Stimulated activated CD8-positive, alpha-beta memory T cell treated with anti-CD3 and anti-CD28 coated beads, Interleukin-15, amount 100 ng/mL, for 24 hours (primary cell): ENCODE data around the gene IGBP1.
"Not testable (repeated sequence)": the region's sequence is repeated elsewhere in the genome, so short reads cannot be mapped to it uniquely, and the experiment has no call there.

Experiments used
- DNase-seq: peaks from one replicate; pipeline ENCODE4 v3.0.0-alpha.2; 2020; ENCODE audit warnings: low read depth

Gene IGBP1

GRCh38 chrX:70133303-70134115 is at the start of gene IGBP1:
Gene IGBP1 (plus strand): TSS chrX:70133447. CDS start chrX:70133948, 501 bp downstream.
- DNase-seq, result peak; percentile 26

GRCh38 chrX:70084592-70085240 is 48.5 kb upstream of the IGBP1 start:
- no peak for DNase-seq

GRCh38 chrX:70087857-70088630 is 45.2 kb upstream of the IGBP1 start:
- DNase-seq, result no peak

- no peak for DNase-seq
Measured at GRCh38 chrX:70088751-70089150, 44.5 kb upstream of the IGBP1 start.

- no peak for DNase-seq
Measured at GRCh38 chrX:70089604-70090297, 43.5 kb upstream of the IGBP1 start.

GRCh38 chrX:70092247-70092646 is 41.0 kb upstream of the IGBP1 start:
- no peak for DNase-seq

GRCh38 chrX:70096052-70096451 is 37.2 kb upstream of the IGBP1 start:
- DNase-seq, result no peak

GRCh38 chrX:70105229-70105628 is 28.0 kb upstream of the IGBP1 start:
- DNase-seq, result no peak

GRCh38 chrX:70111436-70112026 is 21.7 kb upstream of the IGBP1 start:
- not testable (repeated sequence) for DNase-seq

GRCh38 chrX:70117738-70118137 is 15.5 kb upstream of the IGBP1 start:
- DNase-seq, result no peak

GRCh38 chrX:70123014-70123413 is 10.2 kb upstream of the IGBP1 start:
- not testable (repeated sequence) for DNase-seq

- no peak for DNase-seq
Measured at GRCh38 chrX:70124678-70125077, 8.6 kb upstream of the IGBP1 start.

- no peak for DNase-seq
Measured at GRCh38 chrX:70128071-70128470, 5.2 kb upstream of the IGBP1 start.

GRCh38 chrX:70129816-70130215 is 3.4 kb upstream of the IGBP1 start:
- DNase-seq, result no peak

GRCh38 chrX:70132224-70132623 is 1.0 kb upstream of the IGBP1 start:
- DNase-seq, result no peak

- DNase-seq, result no peak
Measured at GRCh38 chrX:70132877-70133302, 357 bp upstream of the IGBP1 start.

- DNase-seq, result no peak
Measured at GRCh38 chrX:70134116-70134477, 850 bp downstream of the IGBP1 start.

GRCh38 chrX:70138622-70139021 is 5.4 kb downstream of the IGBP1 start:
- no peak for DNase-seq

- no peak for DNase-seq
Measured at GRCh38 chrX:70139736-70140135, 6.5 kb downstream of the IGBP1 start.

GRCh38 chrX:70141373-70141772 is 8.1 kb downstream of the IGBP1 start:
- DNase-seq, result no peak
